Breast epithelium (tissue), 3 donors: ENCODE data around the gene ADRB2.

Source experiments
- POLR2AphosphoS5 ChIP-seq, 3 donors: sonication (generic); formaldehyde crosslinking; IDR thresholded peaks; one replicate each; pipeline ENCODE4 v1.6.1; 2017; ENCODE audit warnings: antibody characterized with exemption in 3 of 3
- TF ChIP-seq, protein P1 (sequence below), 3 donors: fragments of 450-650 bp; IDR thresholded peaks; one replicate each; pipeline ENCODE4 v1.5.1; 2016 to 2017; ENCODE audit warnings: antibody characterized with exemption in 3 of 3, mild to moderate bottlenecking in 3 of 3, moderate library complexity in 3 of 3

DNA sequence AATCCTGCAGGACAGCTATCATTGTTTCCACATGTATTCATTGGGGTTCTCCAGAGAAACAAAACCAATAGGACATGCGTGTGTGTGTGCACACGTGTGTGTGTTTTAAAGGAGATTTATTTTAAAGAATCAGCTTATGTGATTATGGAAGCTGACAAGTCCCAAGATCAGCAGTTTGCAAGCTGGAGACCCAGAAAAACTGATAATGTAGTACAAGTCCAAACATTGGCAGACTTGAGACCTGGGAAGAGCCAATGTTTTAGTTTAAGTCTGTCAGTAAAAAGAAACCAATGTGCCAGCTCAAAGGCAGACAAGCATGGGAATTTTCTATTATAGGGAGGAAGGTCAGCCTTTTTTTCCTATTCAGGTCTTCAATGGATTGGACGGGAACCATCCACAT is 35.3 kb downstream of the ADRB2 start:
- TF ChIP-seq, protein P1, sequence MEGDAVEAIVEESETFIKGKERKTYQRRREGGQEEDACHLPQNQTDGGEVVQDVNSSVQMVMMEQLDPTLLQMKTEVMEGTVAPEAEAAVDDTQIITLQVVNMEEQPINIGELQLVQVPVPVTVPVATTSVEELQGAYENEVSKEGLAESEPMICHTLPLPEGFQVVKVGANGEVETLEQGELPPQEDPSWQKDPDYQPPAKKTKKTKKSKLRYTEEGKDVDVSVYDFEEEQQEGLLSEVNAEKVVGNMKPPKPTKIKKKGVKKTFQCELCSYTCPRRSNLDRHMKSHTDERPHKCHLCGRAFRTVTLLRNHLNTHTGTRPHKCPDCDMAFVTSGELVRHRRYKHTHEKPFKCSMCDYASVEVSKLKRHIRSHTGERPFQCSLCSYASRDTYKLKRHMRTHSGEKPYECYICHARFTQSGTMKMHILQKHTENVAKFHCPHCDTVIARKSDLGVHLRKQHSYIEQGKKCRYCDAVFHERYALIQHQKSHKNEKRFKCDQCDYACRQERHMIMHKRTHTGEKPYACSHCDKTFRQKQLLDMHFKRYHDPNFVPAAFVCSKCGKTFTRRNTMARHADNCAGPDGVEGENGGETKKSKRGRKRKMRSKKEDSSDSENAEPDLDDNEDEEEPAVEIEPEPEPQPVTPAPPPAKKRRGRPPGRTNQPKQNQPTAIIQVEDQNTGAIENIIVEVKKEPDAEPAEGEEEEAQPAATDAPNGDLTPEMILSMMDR (IDR thresholded peaks at IDR 0.05), result no peak
- TF ChIP-seq POLR2AphosphoS5 (IDR thresholded peaks at IDR 0.05), result no peak
